H7 (cell line): Measurements from ENCODE around the gene RHEB. TPM values are rescaled to one million over a fixed set of nuclear protein-coding genes. Genes with fewer than 3 reads are reported as not detected.

Source experiments
- DNase-seq: peaks from one replicate; pipeline ENCODE4 v3.0.0; 2012
- H3K27me3 ChIP-seq: 2 replicates; pipeline ENCODE4 v1.6.0; 2011; ENCODE audit warnings: mild to moderate bottlenecking, low read length; ENCODE audit not compliant: control insufficient read depth, insufficient read depth
- H3K36me3 ChIP-seq: replicated peaks from 2 replicates; pipeline ENCODE4 v1.5.1; 2011; ENCODE audit warnings: low read length; ENCODE audit not compliant: control insufficient read depth, insufficient read depth
- H3K4me3 ChIP-seq: 2 replicates; pipeline ENCODE4 v1.5.1; 2011; ENCODE audit warnings: low read depth, mild to moderate bottlenecking, control low read depth, low read length, moderate library complexity; ENCODE audit not compliant: insufficient read depth
- total RNA-seq: library from RNA; depleted of rRNA; stranded (reverse); fragments of >200 nt; shearing (Covaris generic); gene quantifications from 2 replicates; pipeline ENCODE4 v1.2.3, GENCODE V29; 2014

The RHEB gene
- total RNA-seq, 1 experiment from 2014 or later = 119 TPM

- DNase-seq = no peak
- Histone ChIP-seq H3K36me3 (no peaks in the 10 kb centered on the region), H3K27me3 (no peaks in the 10 kb centered on the region), H3K4me3 (no peak overlapping the region)
These were observed 62.2 kb downstream of the RHEB start for GRCh38 chr7:151457534-151457933.

DNA sequence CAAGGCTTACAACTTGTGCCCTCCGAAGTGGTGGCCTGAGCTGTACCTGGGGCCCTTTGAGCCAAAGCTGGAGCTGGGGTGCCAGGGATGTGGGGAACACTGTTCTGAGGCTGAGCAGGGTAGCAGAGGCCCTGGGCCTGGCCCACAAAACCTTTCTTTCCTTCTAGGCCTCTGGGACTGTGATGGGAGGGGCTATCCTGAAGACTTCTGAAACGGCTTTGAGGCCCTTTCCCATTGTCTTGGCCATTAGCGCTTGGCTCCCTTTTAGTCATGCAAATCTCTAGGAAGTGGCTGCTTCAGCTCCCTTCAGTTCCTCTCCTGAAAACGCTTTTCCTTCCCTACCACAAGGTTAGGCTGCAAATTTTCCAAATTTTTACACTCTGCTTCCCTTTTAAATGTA, 62.9 kb downstream of the RHEB start:
- peak; percentile 70 for DNase-seq
- no peaks in the 10 kb centered on the region for H3K27me3 ChIP-seq
- no peaks in the 10 kb centered on the region for H3K36me3 ChIP-seq
- no peak overlapping the region for H3K4me3 ChIP-seq

GRCh38 chr7:151456276-151456675, 63.4 kb downstream of the RHEB start:
- no peak overlapping the region for H3K4me3 ChIP-seq
- no peak for DNase-seq
- no peaks in the 10 kb centered on the region for H3K27me3 ChIP-seq
- no peaks in the 10 kb centered on the region for H3K36me3 ChIP-seq

DNA sequence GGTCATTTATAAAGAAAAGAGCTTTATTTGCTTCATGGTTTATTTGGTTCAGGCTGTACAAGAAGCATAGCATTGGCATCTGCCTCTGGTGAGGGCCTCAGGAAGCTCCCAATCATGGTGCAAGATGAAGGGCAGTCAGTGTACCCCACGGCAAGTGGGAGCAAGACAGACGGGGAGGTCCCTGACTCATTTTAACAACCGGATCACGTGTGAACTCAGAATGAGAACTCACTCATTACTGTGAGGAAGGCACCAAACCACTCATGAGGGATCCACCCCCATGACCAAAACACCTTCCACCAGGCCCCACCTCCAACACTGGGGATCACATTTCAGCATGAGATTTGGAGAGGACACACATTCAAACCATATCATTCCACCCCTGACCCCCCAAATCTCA, 64.0 kb downstream of the RHEB start:
- no peaks in the 10 kb centered on the region for H3K36me3 ChIP-seq
- no peaks in the 10 kb centered on the region for H3K27me3 ChIP-seq
- DNase-seq = no peak
- no peak overlapping the region for H3K4me3 ChIP-seq

DNA sequence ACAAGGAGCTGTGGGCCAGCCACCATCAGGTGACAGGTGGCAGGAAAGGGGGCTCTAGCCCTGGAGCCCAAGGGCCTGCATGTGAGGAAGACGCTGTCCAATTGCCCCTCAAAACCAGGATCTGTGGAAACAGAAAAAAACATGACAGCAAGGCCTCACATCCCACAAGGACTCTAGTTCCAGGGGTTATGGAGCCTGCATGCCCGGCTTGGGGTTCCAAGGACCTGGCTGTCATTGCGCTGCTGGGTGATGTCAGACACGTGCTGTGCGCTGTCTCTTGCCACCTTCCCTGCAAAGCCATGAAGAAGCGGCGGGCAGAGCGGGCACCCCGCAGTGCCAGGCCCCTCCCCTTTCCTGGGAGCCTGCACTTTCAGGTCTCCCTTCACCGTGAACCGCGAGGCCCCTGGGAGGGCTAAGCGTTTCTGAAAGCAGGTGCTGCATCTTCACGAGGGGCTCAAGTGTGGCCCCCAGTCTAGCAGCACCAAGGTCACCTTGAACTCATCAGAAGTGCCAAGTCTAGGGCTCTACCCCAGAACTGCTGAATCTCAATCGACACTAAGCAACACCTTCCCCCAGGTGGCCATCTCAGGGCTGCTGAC, 64.7 kb downstream of the RHEB start:
- no peak overlapping the region for H3K4me3 ChIP-seq
- no peaks in the 10 kb centered on the region for H3K27me3 ChIP-seq
- no peaks in the 10 kb centered on the region for H3K36me3 ChIP-seq
- peak; percentile 70 for DNase-seq

GRCh38 chr7:151454305-151454704, 65.4 kb downstream of the RHEB start:
- no peak for DNase-seq
- Histone ChIP-seq H3K36me3 (no peaks in the 10 kb centered on the region), H3K27me3 (no peaks in the 10 kb centered on the region), H3K4me3 (no peak overlapping the region)

DNA sequence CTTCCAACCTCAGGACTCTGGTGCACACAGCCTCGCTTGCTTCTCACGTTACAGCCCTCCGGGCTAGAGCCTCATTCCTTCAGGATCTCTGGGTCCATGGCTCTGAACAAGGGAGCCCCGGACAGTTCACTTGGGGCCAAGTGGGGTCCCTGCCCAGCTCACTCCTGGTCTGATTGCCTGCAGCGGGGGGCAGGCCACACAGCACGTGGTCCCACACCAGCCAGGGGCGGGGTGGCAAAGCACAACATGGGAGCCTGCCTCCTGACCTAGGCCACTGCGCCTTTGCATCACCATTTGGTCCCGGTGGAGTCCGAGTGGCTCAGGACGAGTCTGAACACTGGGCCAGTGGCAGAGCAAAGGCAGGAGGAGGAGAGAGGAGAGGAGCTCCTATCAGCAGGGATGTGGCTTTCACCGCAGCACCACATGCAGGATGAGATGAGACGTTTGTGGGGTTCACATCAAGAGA, 66.3 kb downstream of the RHEB start:
- H3K4me3 ChIP-seq = no peak overlapping the region
- no peaks in the 10 kb centered on the region for H3K27me3 ChIP-seq
- H3K36me3 ChIP-seq = no peaks in the 10 kb centered on the region
- DNase-seq = peak; percentile 67

- no peak for DNase-seq
- Histone ChIP-seq H3K36me3 (no peaks in the 10 kb centered on the region), H3K4me3 (no peak overlapping the region), H3K27me3 (peaks cover 3% of the 10 kb centered on the region)
These were observed 66.9 kb downstream of the RHEB start for GRCh38 chr7:151452680-151453325.

- no peak for DNase-seq
- Histone ChIP-seq H3K4me3 (no peak overlapping the region), H3K36me3 (no peaks in the 10 kb centered on the region), H3K27me3 (peaks cover 3% of the 10 kb centered on the region)
These were observed 67.8 kb downstream of the RHEB start for GRCh38 chr7:151451626-151452571.

GRCh38 chr7:151451156-151451555, 68.5 kb downstream of the RHEB start:
- peaks cover 3% of the 10 kb centered on the region for H3K27me3 ChIP-seq
- DNase-seq = no peak
- no peak overlapping the region for H3K4me3 ChIP-seq
- no peaks in the 10 kb centered on the region for H3K36me3 ChIP-seq

GRCh38 chr7:151449990-151450389, 69.7 kb downstream of the RHEB start:
- no peaks in the 10 kb centered on the region for H3K36me3 ChIP-seq
- no peak for DNase-seq
- H3K4me3 ChIP-seq = no peak overlapping the region
- peaks cover 3% of the 10 kb centered on the region for H3K27me3 ChIP-seq

GRCh38 chr7:151448261-151449252, 71.1 kb downstream of the RHEB start:
- DNase-seq = peak; percentile 95
- peaks cover 3% of the 10 kb centered on the region for H3K27me3 ChIP-seq
- H3K36me3 ChIP-seq = no peaks in the 10 kb centered on the region
- H3K4me3 ChIP-seq = peak overlapping the region; percentile 51

GRCh38 chr7:151447901-151448260, 71.8 kb downstream of the RHEB start:
- Histone ChIP-seq H3K27me3 (peaks cover 3% of the 10 kb centered on the region), H3K36me3 (no peaks in the 10 kb centered on the region), H3K4me3 (peak overlapping the region; percentile 51)
- no peak for DNase-seq

DNA sequence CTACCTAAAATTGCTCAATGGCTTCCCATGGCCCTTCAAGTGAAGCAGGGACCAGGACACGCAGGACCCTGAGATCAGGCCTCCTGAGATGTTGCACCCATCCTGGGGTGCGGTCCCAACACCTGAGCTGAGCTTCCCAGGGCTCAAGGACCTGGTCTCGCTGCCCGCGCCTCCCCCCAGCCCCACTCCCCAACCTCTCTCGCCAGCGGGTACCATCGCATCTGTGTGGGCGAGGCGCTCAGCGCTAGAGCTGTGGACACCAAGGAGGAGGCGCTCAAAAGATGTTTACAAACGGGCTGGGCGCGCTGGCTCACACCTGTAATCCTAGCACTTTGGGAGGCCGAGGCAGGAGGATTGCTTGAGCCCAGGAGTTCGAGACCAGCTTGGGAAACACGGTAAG, 72.4 kb downstream of the RHEB start:
- no peak overlapping the region for H3K4me3 ChIP-seq
- no peaks in the 10 kb centered on the region for H3K36me3 ChIP-seq
- peaks cover 3% of the 10 kb centered on the region for H3K27me3 ChIP-seq
- DNase-seq = no peak
